Stimulated activated CD4-positive, alpha-beta T cell treated with anti-CD3 and anti-CD28 coated beads, Interleukin-2, amount 100 ng/mL, for 48 hours (primary cell): ENCODE measurements around the gene BSG.

ENCODE experiments used
- DNase-seq, 2 donors: peaks; one replicate each; pipeline ENCODE4 v3.0.0-alpha.2; 2020

The BSG gene

DNA sequence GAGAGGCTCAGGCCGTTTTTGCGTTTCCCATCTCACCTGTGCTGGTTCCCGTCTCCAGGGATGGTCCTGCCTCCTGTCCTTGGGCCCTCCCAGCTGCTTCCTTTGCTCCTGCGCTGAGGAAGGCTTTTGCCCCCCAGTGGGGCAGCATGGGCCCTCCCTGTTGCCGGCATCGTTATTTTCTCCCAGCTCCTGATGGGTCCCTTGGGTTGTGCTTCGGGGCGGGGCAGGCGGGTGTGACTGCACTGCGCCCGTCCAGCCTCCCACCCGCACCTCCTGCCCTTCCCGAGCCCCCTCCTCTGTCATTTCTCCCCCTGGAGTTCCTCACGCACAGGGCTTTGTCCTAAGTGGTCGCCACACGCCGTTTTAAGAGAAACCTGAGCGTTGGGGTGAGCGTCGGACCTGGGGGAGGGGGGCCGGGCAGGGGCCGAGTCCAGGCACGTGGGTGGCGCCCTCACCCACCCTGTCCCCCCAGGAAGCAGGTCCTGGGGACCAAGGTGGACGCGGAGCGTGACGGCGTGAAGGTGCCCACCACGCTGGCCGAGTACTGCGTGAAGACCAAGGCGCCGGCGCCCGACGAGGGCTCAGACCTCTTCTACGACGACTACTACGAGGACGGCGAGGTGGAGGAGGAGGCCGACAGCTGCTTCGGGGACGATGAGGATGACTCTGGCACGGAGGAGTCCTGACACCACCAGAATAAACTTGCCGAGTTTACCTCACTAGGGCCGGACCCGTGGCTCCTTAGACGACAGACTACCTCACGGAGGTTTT, 31.3 kb upstream of the BSG start:
- no peak for DNase-seq

DNA sequence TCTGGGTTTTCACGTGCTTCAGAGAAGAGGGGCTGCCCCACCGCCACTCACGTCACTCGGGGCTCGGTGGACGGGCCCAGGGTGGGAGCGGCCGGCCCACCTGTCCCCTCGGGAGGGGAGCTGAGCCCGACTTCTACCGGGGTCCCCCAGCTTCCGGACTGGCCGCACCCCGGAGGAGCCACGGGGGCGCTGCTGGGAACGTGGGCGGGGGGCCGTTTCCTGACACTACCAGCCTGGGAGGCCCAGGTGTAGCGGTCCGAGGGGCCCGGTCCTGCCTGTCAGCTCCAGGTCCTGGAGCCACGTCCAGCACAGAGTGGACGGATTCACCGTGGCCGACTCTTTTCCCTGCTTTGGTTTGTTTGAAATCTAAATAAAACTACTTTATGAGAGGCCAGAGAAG, 30.7 kb upstream of the BSG start:
- no peak for DNase-seq

DNA sequence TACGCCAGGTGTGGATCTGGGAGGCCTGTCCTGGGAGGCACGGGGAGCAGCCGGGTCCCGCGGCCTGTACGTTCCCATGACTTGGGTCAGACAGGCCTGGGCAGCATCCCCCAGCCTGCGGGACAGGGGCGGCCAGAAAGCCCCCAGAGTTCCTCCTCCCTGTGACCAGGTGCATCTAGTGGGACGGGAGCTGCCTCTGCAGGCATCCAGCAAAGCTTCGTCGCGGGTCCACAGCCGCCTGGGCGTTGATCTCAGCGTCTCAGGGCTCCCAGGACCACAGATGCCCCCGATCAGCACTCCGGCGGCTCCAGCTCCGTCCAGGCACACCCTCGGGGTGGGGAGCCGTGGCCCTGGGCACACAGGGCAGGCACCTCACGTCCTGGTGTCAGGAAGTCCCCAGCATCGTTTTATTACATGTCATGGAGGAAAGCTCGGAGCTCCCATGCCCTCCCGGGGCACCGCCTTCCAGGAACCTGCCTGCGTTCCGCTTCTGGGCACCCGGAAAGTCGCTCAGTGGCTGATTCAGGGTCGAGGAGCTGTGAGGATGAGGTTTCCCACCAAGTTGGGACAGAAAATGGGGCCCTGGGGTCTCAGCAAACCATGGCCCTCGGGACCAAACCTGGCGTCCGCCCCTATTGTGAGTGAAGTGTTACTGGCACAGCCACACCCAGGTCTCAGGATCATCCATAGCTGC, 30.1 kb upstream of the BSG start:
- no peak for DNase-seq

GRCh38 chr19:543910-544608, 28.3 kb upstream of the BSG start, which contains the start of gene GZMM:
TSS of gene GZMM (plus strand) at chr19:544053. CDS start at chr19:544072, 19 bp downstream.
- DNase-seq = peak; percentile 45 to 60

GRCh38 chr19:547117-547516, 25.3 kb upstream of the BSG start:
- no peak for DNase-seq

DNA sequence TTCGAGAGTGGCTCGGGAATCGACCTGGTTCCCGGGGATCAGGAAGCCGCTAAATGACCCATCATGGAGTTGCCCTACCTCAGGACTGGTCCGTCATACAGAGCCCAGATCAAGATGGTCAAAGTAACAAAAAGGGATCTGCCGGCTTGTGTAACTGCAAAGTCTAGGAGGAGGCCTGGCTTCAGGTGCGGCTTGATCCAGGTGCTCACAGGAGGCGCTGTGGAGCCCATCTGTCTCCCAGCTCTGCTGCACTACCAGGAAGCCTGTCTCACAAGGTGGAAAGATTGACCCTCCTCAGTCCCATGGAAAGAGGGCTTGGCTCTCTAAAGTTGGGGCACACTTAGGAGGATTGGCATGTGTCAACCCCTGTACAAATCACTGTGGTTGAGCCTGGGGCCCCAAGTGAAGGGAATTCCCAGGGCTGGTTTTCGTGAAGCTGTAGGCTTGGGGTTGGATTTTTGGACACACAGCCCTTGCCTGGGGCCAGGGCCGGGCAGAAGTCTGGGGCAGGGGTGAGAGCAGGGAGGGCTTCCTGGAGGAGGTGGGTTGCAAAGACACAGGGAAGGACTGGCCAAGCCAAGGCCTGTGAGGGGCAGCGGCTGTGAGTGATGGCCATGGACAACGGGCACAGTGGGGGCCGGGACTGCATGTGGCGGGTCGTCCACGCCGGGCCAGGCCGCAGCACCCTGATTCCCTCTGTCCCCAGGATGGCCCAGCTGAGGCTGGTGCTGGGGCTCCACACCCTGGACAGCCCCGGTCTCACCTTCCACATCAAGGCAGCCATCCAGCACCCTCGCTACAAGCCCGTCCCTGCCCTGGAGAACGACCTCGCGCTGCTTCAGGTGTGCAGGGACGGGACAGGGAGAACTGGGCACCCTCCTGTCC, 24.3 kb upstream of the BSG start:
- DNase-seq = no peak

- no peak for DNase-seq
Observed at GRCh38 chr19:548886-549830, 23.2 kb upstream of the BSG start.

DNA sequence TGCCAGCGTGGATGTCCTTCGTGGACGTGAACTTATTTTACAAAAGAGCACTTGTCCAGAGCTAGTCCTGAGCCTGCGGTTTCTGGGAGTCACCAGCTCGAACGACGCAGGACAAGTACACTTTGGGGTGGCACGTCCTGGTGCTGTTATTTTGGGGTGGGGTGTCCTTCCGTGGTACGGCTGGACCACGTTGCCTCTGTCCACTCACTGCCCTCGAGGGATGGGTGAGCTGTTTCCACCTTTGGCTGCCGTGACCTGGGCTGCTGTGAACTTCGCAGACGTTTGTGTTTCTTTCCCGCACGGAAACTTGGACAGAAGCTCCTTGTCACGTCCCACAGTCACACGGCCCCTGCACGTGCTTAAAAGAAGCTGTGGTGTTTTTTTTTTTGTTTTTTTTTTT, 17.6 kb upstream of the BSG start:
- DNase-seq = no peak

DNA sequence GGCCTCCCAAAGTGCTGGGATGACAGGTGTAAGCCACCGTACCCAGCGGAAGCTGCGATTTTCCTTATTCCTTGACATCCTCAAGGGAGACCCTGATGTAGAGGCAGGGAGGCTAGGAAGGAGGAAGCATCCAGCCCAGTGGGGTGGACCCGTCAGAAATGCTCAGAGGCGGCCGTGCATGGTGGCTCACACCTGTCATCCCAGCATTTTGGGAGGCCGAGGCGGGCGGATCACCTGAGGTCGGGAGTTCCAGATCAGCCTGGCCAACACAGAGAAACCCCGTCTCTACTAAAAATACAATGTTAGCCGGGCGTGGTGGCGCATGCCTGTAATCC, 17.0 kb upstream of the BSG start:
- no peak for DNase-seq

- DNase-seq = no peak
Observed at GRCh38 chr19:556611-557382, 15.6 kb upstream of the BSG start.

GRCh38 chr19:558770-559439, 13.5 kb upstream of the BSG start:
- DNase-seq = no peak

DNA sequence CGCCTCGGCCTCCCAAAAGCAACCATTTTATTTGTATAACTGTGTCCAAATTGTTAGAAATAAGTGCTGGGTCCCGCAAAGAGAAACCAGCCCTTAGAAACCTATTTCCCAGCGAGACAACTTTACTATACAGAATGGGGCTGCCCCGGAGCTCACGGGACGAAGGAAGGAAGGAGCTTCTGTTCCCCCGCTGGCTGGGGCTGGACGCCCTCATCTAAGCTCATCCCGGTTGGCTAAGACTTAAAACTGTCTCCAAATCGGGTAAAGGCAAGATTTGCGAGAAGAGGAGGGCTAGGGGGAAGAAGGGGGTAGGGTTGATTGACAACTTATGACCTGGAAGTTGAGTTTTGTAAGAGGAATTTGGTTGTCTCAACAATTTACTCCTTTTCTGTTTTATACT, 12.3 kb upstream of the BSG start:
- no peak for DNase-seq

- no peak for DNase-seq
Observed at GRCh38 chr19:566403-566802, 6.0 kb upstream of the BSG start.

DNA sequence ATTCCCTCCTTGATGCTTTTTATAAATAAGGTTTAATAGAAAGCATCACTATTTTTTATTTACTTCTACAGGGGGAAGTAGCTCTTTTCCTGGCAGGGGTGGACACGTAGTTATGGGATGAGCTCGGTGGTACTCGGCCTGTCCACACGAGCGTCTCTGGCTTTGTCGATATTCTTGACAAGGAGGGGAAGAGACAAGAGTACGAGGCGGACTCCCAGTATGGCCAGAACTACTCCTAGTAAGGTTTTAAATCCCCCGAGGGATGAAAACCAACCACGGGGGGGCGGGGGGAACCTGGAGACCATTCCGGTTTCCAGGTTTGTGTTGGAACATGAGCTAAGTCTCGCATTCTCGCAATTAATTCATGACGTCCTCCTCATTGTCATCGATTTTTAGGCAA, 5.6 kb upstream of the BSG start:
- DNase-seq = no peak

DNA sequence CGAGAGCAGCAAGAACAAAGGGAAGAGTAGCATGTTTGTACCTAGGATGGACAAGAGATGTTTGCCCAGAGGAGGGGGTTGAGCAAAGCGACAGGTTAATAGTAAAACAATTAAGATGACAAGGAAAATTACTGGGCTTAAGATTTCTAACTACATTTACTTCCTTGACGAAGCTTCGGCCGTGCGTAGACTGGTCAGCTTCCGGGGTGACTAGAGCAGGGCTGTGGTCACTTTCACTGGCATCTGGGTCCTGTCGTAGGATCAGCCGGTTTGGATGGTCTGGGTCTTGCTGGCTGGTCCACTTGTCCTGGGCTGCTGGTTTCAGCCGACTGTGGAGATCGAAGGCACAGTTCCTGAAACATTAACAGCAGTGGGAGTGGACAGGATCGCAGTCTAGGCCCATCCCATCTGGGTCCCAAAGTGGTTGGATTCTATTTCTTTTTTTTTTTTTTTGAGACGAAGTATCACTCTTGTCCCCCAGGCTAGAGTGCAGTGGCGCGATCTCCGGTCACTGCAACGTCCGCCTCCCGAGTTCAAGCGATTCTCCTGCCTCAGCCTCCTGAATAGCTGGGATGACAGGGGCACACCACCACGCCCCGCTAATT, 5.0 kb upstream of the BSG start:
- DNase-seq = no peak

DNA sequence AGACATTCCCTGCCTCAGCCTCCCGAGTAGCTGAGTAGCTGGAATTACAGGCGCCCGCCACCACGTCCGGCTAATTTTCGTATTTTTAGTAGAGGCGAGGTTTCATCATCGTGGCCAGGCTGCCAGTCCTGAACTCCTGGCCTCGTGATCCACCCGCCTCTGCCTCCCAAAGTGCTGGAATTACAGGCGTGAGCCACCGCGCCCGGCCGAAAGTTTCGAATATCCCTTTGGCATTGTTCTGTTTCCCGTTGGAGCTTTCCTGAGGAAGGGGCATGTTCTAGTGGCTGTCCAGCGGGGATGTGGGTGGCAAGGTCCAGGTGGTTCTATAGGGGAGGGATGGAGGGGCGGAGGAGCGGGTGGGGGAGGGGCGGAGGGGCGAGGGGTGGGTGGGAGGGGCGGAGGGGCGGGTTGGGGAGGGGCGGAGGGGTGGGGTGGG, 2.1 kb upstream of the BSG start:
- DNase-seq = no peak

DNA sequence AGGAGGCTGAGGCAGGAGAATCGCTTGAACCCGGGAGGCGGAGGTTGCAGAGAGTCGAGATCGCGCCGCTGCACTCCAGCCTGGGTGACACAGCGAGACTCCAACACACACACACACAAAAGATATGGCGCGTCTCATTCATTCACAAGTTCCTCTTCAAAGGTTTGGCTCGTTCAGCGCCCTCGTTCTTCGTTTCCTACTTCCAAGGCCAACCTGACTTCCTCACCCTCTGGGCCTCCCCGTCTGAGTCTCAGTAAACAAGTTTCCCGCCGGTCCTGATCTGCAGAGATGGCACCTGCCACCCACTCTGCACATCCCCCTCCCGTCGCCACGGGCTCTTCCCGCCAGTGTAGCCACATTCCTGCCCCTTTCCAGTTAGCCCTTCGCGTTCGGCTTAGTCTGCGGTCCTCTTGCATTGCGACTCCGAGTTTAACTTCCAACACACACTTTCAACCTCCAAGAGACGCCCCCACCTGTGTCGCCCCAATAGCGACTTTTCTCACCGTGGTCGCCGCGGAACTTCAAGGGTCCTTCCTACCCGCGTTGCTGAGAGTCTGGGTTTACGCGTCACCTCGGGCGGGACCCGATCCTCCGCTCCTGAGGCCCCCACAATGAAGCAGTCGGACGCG, 1.3 kb upstream of the BSG start:
- peak in 1 of 2 donors; percentile 47 for DNase-seq

DNA sequence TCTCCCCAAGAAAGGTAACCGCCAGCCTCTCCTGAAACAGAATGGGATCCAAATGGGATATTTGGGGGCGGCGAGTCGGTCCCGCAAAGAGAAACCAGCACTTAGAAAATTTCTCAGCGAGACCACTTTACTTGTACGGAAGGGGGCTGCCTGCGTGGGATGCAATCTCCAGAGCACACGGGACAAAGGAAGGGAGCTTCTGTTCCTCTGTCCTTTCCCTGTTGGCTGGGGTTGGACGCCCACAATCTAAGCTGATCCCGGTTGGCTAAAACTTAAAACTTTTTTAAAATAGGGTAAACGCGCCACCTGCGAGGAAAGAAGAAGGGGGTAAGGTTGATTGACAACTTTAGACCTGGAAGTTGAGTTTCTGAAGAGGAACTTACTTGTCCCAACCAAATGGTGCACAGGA, 826 bp upstream of the BSG start:
- DNase-seq = no peak

- DNase-seq = no peak
Observed at GRCh38 chr19:572743-573518, 535 bp downstream of the BSG start.
